HG03060 (cell line): ENCODE results near the gene CHRNB1.

Source experiments
- ATAC-seq: cut with Tn5 transposase; IDR thresholded peaks from one replicate; pipeline ENCODE4 v1.9.1; 2021; ENCODE audit warnings: low read depth, moderate number of reproducible peaks; ENCODE audit not compliant: unreplicated experiment

CHRNB1 gene

GRCh38 chr17:7413346-7413985, 31.4 kb upstream of the CHRNB1 start:
- no peak for ATAC-seq

DNA sequence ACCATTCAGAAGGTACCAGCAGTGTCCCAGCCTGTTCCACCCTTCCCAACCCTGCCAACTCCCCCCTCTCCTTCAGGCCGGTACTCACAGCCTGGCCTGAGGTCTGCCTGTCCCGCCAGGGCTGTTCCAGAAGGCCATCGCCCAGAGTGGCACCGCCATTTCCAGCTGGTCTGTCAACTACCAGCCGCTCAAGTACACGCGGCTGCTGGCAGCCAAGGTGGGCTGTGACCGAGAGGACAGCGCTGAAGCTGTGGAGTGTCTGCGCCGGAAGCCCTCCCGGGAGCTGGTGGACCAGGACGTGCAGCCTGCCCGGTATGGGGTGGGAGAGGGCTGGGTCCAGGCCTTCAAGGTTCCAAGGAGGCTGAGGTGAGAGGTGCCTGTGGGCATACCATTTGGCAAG, 30.0 kb upstream of the CHRNB1 start:
- no peak for ATAC-seq

DNA sequence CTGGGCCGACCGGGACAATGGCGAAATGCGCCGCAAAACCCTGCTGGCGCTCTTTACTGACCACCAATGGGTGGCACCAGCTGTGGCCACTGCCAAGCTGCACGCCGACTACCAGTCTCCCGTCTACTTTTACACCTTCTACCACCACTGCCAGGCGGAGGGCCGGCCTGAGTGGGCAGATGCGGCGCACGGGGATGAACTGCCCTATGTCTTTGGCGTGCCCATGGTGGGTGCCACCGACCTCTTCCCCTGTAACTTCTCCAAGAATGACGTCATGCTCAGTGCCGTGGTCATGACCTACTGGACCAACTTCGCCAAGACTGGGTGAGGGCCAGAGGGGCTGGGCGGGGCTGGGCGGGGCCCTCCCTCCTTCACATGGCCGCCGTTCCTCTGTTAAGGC, 29.1 kb upstream of the CHRNB1 start:
- ATAC-seq, result no peak

- ATAC-seq, result no peak
These were observed 28.5 kb upstream of the CHRNB1 start for GRCh38 chr17:7416323-7416722.

DNA sequence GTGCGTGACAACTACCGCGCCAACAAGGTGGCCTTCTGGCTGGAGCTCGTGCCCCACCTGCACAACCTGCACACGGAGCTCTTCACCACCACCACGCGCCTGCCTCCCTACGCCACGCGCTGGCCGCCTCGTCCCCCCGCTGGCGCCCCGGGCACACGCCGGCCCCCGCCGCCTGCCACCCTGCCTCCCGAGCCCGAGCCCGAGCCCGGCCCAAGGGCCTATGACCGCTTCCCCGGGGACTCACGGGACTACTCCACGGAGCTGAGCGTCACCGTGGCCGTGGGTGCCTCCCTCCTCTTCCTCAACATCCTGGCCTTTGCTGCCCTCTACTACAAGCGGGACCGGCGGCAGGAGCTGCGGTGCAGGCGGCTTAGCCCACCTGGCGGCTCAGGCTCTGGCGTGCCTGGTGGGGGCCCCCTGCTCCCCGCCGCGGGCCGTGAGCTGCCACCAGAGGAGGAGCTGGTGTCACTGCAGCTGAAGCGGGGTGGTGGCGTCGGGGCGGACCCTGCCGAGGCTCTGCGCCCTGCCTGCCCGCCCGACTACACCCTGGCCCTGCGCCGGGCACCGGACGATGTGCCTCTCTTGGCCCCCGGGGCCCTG, 27.7 kb upstream of the CHRNB1 start:
- no peak for ATAC-seq

- no peak for ATAC-seq
These were observed 26.2 kb upstream of the CHRNB1 start for GRCh38 chr17:7418472-7419152.

- no peak for ATAC-seq
These were observed 24.8 kb upstream of the CHRNB1 start, which contains the start of gene SPEM1 for GRCh38 chr17:7419819-7420610. Gene SPEM1, plus strand, starts transcription at chr17:7420324. Its CDS starts 61 bp downstream, at chr17:7420385.

GRCh38 chr17:7421186-7421585, 23.7 kb upstream of the CHRNB1 start:
- no peak for ATAC-seq

DNA sequence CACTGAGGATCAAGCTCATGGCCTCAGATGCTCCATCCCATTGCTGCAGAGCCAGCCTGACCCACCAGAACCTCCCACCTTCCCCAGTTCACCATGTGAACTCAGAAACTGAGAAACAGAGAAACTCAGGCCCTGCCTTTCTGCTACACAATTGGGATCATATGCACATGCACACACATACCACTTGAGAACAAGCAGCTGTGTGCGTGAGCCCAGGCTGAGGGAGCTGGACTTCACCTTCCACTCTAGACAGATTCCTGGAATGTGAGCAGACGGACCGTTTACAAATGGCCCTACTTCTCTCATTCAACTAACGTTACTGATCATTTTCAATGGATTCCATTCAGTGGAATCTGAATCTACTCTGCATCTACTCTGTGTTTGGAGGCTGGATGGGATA, 21.2 kb upstream of the CHRNB1 start:
- no peak for ATAC-seq

DNA sequence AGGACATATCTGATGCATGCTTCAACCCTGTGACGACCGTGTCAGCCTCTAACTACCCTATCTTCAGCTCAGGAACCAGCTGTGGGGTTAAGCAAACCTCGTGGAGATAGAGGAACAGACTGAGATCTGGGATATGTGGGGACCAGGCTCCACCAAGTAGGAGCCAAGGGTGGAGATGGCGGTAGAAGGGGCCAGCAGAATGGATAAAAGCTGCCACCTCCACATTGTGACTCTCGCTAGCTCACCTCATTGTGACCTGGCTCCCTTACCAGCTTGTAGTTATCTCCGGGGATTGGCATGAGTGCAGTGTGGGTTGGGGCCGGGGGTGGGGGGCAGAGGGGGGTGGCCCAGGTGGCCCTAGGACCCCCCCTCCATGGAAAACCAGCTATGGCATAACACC, 19.5 kb upstream of the CHRNB1 start, which contains the start of gene SPEM2:
Gene SPEM2 (plus strand): TSS at position 301 of the 400 bp plus-strand sequence. CDS start 73 bp downstream, at position 374.
- no peak for ATAC-seq

- ATAC-seq, result no peak
These were observed 19.1 kb upstream of the CHRNB1 start for GRCh38 chr17:7425756-7426155.

- no peak for ATAC-seq
These were observed 18.5 kb upstream of the CHRNB1 start for GRCh38 chr17:7426203-7426863.

GRCh38 chr17:7426896-7427489, 17.9 kb upstream of the CHRNB1 start:
- no peak for ATAC-seq

DNA sequence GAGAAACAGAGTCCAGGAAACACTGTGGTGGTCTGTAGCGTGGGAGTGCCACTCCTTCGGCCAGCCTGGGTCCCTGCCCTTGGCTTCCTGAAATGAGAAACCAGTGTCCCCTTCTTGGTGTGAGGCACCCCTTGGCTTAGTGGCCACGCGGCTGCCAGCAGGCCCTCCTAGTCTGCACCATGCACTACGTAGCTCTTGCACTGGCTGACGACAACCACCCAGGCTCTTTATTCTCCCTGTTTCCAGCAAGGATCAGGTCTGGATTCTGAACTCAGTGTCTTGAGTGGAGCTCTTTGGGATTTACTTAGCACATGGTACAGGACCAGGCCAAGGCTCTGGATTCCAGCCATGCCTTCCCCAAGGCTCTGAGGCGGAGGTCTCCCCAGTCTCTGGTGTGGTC, 17.3 kb upstream of the CHRNB1 start:
- no peak for ATAC-seq

DNA sequence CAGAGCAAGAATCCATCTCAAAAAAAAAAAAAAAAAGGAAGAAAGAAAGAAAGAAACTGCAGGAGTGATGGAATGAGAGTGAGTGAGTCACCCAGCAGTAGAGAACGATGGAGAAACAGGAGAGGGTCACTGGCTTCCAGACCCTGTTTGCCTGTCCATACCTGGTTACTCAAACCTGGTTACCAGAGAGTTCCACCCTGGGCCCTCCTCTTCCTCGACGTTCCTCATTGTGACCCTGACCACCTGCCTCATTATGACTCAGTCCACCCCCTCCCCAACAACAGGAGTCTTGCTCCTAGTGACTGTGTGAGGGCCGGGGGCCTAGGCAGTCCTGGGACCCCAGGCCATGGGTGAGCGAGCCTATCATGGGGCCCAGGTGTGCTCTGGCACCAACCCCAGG, 16.3 kb upstream of the CHRNB1 start, which contains the start of gene SPEM3:
Gene SPEM3 (plus strand): TSS at position 301 of the 400 bp plus-strand sequence. CDS start 46 bp downstream, at position 347.
- ATAC-seq, result no peak

DNA sequence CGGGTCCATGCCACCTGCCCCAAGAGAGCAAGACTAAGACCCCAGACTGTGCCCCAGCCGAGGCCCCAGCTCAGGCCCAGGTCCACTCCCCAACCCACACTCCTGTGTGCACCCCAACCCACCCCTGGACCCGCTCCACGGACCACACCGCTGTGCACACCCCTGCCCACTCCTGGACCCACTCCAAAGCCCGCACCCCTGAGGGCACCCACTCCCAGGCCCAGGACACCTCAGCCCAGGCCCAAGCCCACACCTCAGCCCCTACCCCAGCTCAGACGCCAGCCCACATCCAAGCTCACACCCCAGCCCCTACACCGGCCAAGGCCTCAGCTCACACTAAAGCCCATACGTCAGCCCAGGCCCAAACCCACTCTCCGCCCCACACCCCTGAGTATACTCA, 15.1 kb upstream of the CHRNB1 start:
- ATAC-seq, result no peak

GRCh38 chr17:7431231-7431630, 13.6 kb upstream of the CHRNB1 start:
- no peak for ATAC-seq

- no peak for ATAC-seq
These were observed 12.6 kb upstream of the CHRNB1 start for GRCh38 chr17:7432296-7432695.

- ATAC-seq, result no peak
These were observed 8.9 kb upstream of the CHRNB1 start for GRCh38 chr17:7435676-7436555.
